Liver (tissue), 9 donors: ENCODE measurements around the gene SETBP1. TPM values are rescaled to one million over a fixed set of nuclear protein-coding genes. Genes with fewer than 3 reads are reported as not detected.

Experiments
- DNase-seq: peaks from one replicate; pipeline ENCODE4 v3.0.0-alpha.2; 2017; ENCODE audit warnings: low spot score
- H3K27ac ChIP-seq, 2 donors: one replicate each; pipeline ENCODE4 v1.7.0; 2013; ENCODE audit warnings: inconsistent platforms in 2 of 2, low read length in 2 of 2, control low read depth in 1 of 2, low read depth in 1 of 2, mild to moderate bottlenecking in 1 of 2
- H3K27me3 ChIP-seq, 4 donors: one replicate each; pipeline versions ENCODE4 v1.6.1 to v1.7.0; 2013; ENCODE audit warnings: low read length in 3 of 4, inconsistent platforms in 1 of 4, mild to moderate bottlenecking in 1 of 4, moderate library complexity in 1 of 4; ENCODE audit not compliant: control insufficient read depth in 4 of 4, insufficient read depth in 4 of 4
- H3K36me3 ChIP-seq, 4 donors: one replicate each; pipeline versions ENCODE4 v1.6.1 to v1.7.0; 2013; ENCODE audit warnings: low read length in 3 of 4, mild to moderate bottlenecking in 3 of 4, low read depth in 1 of 4, moderate library complexity in 1 of 4; ENCODE audit not compliant: control insufficient read depth in 4 of 4, insufficient read depth in 3 of 4
- H3K4me1 ChIP-seq, 4 donors: one replicate each; pipeline versions ENCODE4 v1.6.1 to v1.7.0; 2013; ENCODE audit warnings: low read length in 3 of 4, mild to moderate bottlenecking in 3 of 4, moderate library complexity in 1 of 4; ENCODE audit not compliant: control insufficient read depth in 4 of 4, insufficient read depth in 4 of 4
- H3K4me3 ChIP-seq, 3 donors: one replicate each; pipeline versions ENCODE4 v1.6.1 to v1.7.0; 2013; ENCODE audit warnings: low read length in 3 of 3, control low read depth in 1 of 3, low read depth in 1 of 3, mild to moderate bottlenecking in 1 of 3
- H3K9ac ChIP-seq, 2 donors: one replicate each; pipeline ENCODE4 v1.7.0; 2013; ENCODE audit warnings: low read length in 2 of 2, mild to moderate bottlenecking in 2 of 2, moderate library complexity in 2 of 2, control low read depth in 1 of 2, low read depth in 1 of 2
- H3K9me3 ChIP-seq, 4 donors: one replicate each; pipeline versions ENCODE4 v1.6.1 to v1.7.0; 2013; ENCODE audit warnings: low read length in 3 of 4; ENCODE audit not compliant: control insufficient read depth in 4 of 4
- FOXA2 ChIP-seq: IDR thresholded peaks from 2 replicates; pipeline ENCODE4 v1.6.1; 2016; ENCODE audit warnings: antibody characterized with exemption
- HNF4A ChIP-seq, 2 donors: conservative IDR thresholded peaks; 2 replicates each; pipeline ENCODE4 v1.6.1; 2016; ENCODE audit warnings: antibody characterized with exemption in 2 of 2, mild to moderate bottlenecking in 2 of 2
- JUND ChIP-seq, 2 donors: IDR thresholded peaks; 2 replicates each; pipeline ENCODE4 v1.6.1; 2016; ENCODE audit warnings: antibody characterized with exemption in 2 of 2
- NR2F2 ChIP-seq: IDR thresholded peaks from 2 replicates; pipeline ENCODE4 v1.6.1; 2016; ENCODE audit warnings: antibody characterized with exemption
- RAD21 ChIP-seq, 2 donors: IDR thresholded peaks; 2 replicates each; pipeline ENCODE4 v1.6.1; 2016; ENCODE audit warnings: antibody characterized with exemption in 2 of 2, mild to moderate bottlenecking in 2 of 2
- RXRA ChIP-seq, 2 donors: IDR thresholded peaks; 2 replicates each; pipeline ENCODE4 v1.6.1; 2017 to 2018; ENCODE audit warnings: antibody characterized with exemption in 2 of 2, mild to moderate bottlenecking in 1 of 2
- SP1 ChIP-seq: IDR thresholded peaks from 2 replicates; pipeline ENCODE4 v1.6.1; 2018; ENCODE audit warnings: antibody characterized with exemption, mild to moderate bottlenecking
- TAF1 ChIP-seq: conservative IDR thresholded peaks from 2 replicates; pipeline ENCODE4 v1.6.1; 2016; ENCODE audit warnings: antibody characterized with exemption, mild to moderate bottlenecking
- YY1 ChIP-seq: IDR thresholded peaks from 2 replicates; pipeline ENCODE4 v1.6.1; 2016; ENCODE audit warnings: antibody characterized with exemption, mild to moderate bottlenecking
- WGBS: extraction: QIAGEN DNeasy Blood & Tissue Kit; methylation state at CpG from one replicate; pipeline ENCODE4 v1.1.7; 2013; 5-methylcytosine and 5-hydroxymethylcytosine counted together
- polyA plus RNA-seq, 2 donors: library from polyadenylated mRNA; stranded (reverse) in 1 of 2; unstranded in 1 of 2; fragments of 200-250 nt in 1 of 2; fragments of >200 nt in 1 of 2; fragmentation: Nextera tagmentation in 1 of 2; extraction: Ambion mirVana in 1 of 2; gene quantifications; one replicate each; pipeline versions ENCODE4 v1.2.1 to v1.2.3, GENCODE V29; 2013 to 2015
- total RNA-seq, 2 donors: library from RNA; depleted of rRNA; stranded (reverse); fragments of >200 nt; gene quantifications; one replicate each; pipeline ENCODE4 v1.2.3, GENCODE V29; 2014
- TF ChIP-seq, protein P1 (sequence below): IDR thresholded peaks from 2 replicates; pipeline ENCODE4 v1.6.1; 2016; ENCODE audit warnings: antibody characterized with exemption
- TF ChIP-seq, protein P2 (sequence below): IDR thresholded peaks from 2 replicates; pipeline ENCODE4 v1.6.1; 2016; ENCODE audit warnings: antibody characterized with exemption
- TF ChIP-seq, protein P3 (sequence below): fragments of 150-350 bp; IDR thresholded peaks from 2 replicates; pipeline ENCODE4 v1.5.1; 2017; ENCODE audit warnings: improper control_type of control experiment, low read depth, low read length; ENCODE audit not compliant: missing input control
- TF ChIP-seq, protein P4 (sequence below): IDR thresholded peaks from 2 replicates; pipeline ENCODE4 v1.6.1; 2016; ENCODE audit warnings: antibody characterized with exemption, mild to moderate bottlenecking
- donor health status: healthy.
- donor health status: healthy.
- donor health status: healthy.
- donor health status: healthy.
- donor health status: healthy.

SETBP1 gene
- total and polyA plus RNA-seq, 4 donors: 2.5 to 15.8 (median 4.7) TPM

DNA sequence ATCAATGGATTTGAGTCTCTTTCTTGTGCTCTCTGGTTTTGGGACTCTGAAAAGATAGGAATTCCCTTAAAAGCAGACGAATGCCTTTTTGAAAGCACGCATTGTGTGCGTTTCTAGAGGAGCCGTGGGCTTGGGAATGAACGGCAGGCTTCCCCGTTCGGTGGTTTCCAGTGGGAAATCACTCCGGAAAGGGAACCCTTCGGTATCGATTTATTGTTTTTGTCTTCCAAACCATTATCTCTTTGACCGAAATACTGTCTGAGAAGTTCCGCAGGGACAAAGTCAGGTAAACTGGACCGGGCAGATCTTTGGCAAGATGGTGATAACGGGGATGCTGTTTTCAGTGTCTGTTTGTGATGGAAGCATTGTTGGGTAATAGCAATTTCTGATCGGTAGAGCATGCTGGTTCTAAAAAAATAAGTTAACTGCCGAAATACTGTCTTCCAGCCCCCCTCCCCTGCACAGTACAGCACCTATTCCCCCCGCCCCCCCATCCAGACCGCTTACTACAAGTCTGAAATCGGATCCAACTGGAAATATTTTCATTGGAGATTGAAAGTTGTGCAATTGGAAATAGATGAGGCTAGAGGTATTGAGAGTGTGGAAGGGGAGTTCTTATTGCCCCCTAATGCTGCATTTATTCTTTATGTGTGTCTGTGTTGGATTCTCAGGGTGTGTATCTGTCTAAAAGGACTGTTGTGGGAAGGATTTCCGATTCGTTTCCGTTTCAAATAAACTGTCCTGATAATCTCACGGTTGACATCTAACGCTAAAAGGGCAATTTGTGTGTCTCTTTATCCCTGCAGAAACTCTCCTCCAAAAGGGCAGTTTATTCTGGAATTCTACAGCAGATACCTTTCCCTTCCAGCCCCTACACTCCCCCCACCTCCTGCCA, 635 bp downstream of the SETBP1 start:
- Histone ChIP-seq H3K9me3 (no peaks in the 10 kb centered on the region), H3K36me3 (no peaks in the 10 kb centered on the region), H3K4me1 (peaks cover 0 to 18% (median 13%) of the 10 kb centered on the region in 4 donors), H3K4me3 (peak overlapping the region; percentile 61 to 93 (median 77)), H3K9ac (peak overlapping the region; percentile 57 to 75), H3K27me3 (no peaks in the 10 kb centered on the region), H3K27ac (peak overlapping the region; percentile 81 to 96)
- 11% methylated on average over 24 of the region's 24 CpGs for WGBS
- DNase-seq: no peak
- TF ChIP-seq, protein P1, sequence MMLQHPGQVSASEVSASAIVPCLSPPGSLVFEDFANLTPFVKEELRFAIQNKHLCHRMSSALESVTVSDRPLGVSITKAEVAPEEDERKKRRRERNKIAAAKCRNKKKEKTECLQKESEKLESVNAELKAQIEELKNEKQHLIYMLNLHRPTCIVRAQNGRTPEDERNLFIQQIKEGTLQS: no peak
- TF ChIP-seq FOXA2: no peak
- no peak for TF ChIP-seq NR2F2
- TF ChIP-seq JUND (IDR thresholded peaks at IDR 0.05): no peak
- TF ChIP-seq, protein P2, sequence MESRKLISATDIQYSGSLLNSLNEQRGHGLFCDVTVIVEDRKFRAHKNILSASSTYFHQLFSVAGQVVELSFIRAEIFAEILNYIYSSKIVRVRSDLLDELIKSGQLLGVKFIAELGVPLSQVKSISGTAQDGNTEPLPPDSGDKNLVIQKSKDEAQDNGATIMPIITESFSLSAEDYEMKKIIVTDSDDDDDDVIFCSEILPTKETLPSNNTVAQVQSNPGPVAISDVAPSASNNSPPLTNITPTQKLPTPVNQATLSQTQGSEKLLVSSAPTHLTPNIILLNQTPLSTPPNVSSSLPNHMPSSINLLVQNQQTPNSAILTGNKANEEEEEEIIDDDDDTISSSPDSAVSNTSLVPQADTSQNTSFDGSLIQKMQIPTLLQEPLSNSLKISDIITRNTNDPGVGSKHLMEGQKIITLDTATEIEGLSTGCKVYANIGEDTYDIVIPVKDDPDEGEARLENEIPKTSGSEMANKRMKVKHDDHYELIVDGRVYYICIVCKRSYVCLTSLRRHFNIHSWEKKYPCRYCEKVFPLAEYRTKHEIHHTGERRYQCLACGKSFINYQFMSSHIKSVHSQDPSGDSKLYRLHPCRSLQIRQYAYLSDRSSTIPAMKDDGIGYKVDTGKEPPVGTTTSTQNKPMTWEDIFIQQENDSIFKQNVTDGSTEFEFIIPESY: no peak
- no peak for TF ChIP-seq TAF1
- TF ChIP-seq RXRA (IDR thresholded peaks at IDR 0.05): peak in 1 of 2 donors; percentile 10
- peak in 1 of 2 donors; percentile 22 for TF ChIP-seq HNF4A (conservative IDR thresholded peaks at IDR 0.05)
- peak in 1 of 2 donors; percentile 12 for TF ChIP-seq RAD21 (IDR thresholded peaks at IDR 0.05)
- peak; percentile 25 for TF ChIP-seq YY1

DNA sequence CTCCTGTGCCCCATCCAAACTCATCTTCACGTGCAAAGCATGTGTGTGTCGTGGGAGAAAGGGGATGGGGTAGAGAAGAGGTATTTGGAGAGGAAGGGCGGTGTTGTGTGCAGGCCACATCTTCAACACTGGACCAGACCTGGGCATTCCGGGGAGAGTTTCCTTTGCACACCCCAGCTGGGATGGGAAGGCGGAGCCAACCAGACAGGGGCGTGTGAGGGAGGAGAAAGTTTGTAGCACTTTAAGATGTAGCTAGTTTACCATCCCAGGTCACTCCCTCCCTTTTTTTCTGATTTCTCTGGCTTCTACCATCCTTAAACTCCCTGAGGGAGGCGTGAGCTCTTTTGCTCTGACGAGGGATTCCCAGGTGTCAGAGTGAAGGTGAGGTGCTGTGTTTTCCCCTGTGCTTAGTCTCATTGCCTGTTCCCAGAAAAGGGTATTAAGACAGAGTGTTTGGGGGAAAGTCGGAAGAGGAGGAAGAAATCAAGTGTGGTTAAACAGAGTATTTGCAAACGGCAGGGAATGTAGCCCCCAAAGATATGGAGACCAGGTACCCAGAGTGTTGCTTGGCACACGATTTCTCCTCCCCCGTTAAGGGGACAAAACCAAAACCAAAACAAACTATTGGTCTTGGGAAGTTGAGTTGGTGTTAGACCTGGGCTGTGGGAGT, 1.6 kb downstream of the SETBP1 start:
- 79% methylated on average over 12 of the region's 12 CpGs for WGBS
- Histone ChIP-seq H3K9me3 (no peaks in the 10 kb centered on the region), H3K27ac (no peak overlapping the region), H3K4me1 (peaks cover 0 to 18% (median 13%) of the 10 kb centered on the region in 4 donors), H3K36me3 (no peaks in the 10 kb centered on the region), H3K27me3 (no peaks in the 10 kb centered on the region), H3K9ac (no peak overlapping the region), H3K4me3 (no peak overlapping the region)
- peak in 1 of 2 donors; percentile 5 for TF ChIP-seq RAD21 (IDR thresholded peaks at IDR 0.05)
- no peak for TF ChIP-seq SP1
- DNase-seq: no peak

DNA sequence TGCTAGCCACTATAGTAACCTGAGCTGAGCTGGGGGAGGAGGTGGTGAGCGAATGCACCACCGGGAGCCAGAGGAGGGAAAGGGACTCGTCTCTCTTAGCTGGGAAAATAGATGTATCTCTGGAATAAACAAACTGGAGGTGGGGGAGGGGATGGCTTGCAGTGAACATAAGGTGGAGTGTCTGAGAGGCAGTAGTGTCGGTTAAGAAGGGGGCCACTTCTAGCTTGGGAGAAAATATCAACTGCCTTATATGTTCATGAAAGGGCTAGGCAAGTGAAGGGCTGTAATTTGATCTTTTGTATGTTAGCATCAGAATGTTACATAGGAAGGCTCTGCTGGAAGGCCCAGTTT, 2.2 kb downstream of the SETBP1 start:
- 78% methylated on average over 4 of the region's 4 CpGs for WGBS
- Histone ChIP-seq H3K4me1 (peaks cover 0 to 18% (median 13%) of the 10 kb centered on the region in 4 donors), H3K9me3 (no peaks in the 10 kb centered on the region), H3K27me3 (no peaks in the 10 kb centered on the region), H3K27ac (no peak overlapping the region), H3K36me3 (no peaks in the 10 kb centered on the region), H3K9ac (no peak overlapping the region), H3K4me3 (no peak overlapping the region)
- DNase-seq: no peak
- TF ChIP-seq SP1 (no peak), NR2F2 (no peak)
- TF ChIP-seq, protein P3, sequence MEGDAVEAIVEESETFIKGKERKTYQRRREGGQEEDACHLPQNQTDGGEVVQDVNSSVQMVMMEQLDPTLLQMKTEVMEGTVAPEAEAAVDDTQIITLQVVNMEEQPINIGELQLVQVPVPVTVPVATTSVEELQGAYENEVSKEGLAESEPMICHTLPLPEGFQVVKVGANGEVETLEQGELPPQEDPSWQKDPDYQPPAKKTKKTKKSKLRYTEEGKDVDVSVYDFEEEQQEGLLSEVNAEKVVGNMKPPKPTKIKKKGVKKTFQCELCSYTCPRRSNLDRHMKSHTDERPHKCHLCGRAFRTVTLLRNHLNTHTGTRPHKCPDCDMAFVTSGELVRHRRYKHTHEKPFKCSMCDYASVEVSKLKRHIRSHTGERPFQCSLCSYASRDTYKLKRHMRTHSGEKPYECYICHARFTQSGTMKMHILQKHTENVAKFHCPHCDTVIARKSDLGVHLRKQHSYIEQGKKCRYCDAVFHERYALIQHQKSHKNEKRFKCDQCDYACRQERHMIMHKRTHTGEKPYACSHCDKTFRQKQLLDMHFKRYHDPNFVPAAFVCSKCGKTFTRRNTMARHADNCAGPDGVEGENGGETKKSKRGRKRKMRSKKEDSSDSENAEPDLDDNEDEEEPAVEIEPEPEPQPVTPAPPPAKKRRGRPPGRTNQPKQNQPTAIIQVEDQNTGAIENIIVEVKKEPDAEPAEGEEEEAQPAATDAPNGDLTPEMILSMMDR: no peak
- TF ChIP-seq, protein P1: no peak
- TF ChIP-seq, protein P4, sequence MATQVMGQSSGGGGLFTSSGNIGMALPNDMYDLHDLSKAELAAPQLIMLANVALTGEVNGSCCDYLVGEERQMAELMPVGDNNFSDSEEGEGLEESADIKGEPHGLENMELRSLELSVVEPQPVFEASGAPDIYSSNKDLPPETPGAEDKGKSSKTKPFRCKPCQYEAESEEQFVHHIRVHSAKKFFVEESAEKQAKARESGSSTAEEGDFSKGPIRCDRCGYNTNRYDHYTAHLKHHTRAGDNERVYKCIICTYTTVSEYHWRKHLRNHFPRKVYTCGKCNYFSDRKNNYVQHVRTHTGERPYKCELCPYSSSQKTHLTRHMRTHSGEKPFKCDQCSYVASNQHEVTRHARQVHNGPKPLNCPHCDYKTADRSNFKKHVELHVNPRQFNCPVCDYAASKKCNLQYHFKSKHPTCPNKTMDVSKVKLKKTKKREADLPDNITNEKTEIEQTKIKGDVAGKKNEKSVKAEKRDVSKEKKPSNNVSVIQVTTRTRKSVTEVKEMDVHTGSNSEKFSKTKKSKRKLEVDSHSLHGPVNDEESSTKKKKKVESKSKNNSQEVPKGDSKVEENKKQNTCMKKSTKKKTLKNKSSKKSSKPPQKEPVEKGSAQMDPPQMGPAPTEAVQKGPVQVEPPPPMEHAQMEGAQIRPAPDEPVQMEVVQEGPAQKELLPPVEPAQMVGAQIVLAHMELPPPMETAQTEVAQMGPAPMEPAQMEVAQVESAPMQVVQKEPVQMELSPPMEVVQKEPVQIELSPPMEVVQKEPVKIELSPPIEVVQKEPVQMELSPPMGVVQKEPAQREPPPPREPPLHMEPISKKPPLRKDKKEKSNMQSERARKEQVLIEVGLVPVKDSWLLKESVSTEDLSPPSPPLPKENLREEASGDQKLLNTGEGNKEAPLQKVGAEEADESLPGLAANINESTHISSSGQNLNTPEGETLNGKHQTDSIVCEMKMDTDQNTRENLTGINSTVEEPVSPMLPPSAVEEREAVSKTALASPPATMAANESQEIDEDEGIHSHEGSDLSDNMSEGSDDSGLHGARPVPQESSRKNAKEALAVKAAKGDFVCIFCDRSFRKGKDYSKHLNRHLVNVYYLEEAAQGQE: no peak
